ENCODE measurements around the gene COL6A6. TPM values are rescaled to one million over a fixed set of nuclear protein-coding genes. Genes with fewer than 3 reads are reported as not detected.

COL6A6 gene
- not detected in 5 replicates for total RNA-seq (2022; extraction: Qiagen RNA extraction; ENCODE audit: low read depth)

GRCh38 chr3:130516645-130517512, at the start of gene COL6A6:
Gene COL6A6 (plus strand): TSS chr3:130517177. CDS start chr3:130560365, 43,188 bp downstream.

Other genes starting within 250 kb of the COL6A6 start
- not detected in 5 replicates for gene COL6A5, start 171.5 kb upstream of the COL6A6 start, total RNA-seq (2022; extraction: Qiagen RNA extraction; ENCODE audit: low read depth)
- 15.4 to 22.0 TPM (median 18.6 TPM) in 5 replicates for gene PIK3R4, start 229.7 kb downstream of the COL6A6 start, total RNA-seq (2022; extraction: Qiagen RNA extraction; ENCODE audit: low read depth)